Left ventricle myocardium inferior (tissue), 1 donor: Measurements from ENCODE around the gene RBP4. TPM values are rescaled to one million over a fixed set of nuclear protein-coding genes. Genes with fewer than 3 reads are reported as not detected.

Experiments used
- DNase-seq: peaks from one replicate; pipeline ENCODE4 v3.0.0-alpha.2; 2020
- H3K27ac ChIP-seq: fragments of 200-600 bp; replicated peaks from 2 replicates; pipeline ENCODE4 v1.8.0; 2021
- H3K27me3 ChIP-seq: fragments of 200-600 bp; 2 replicates; pipeline ENCODE4 v1.8.0; 2021; ENCODE audit warnings: low read depth
- H3K36me3 ChIP-seq: fragments of 200-600 bp; 2 replicates; pipeline ENCODE4 v1.8.0; 2021
- H3K4me1 ChIP-seq: fragments of 200-600 bp; 2 replicates; pipeline ENCODE4 v1.8.0; 2021
- H3K4me3 ChIP-seq: fragments of 200-600 bp; 2 replicates; pipeline ENCODE4 v1.8.0; 2021; ENCODE audit warnings: mild to moderate bottlenecking, moderate library complexity
- H3K9me3 ChIP-seq: fragments of 200-600 bp; replicated peaks from 2 replicates; pipeline ENCODE4 v1.8.0; 2021
- intact Hi-C: fragments of 100-400 bp; cut with micrococcal nuclease; formaldehyde crosslinking; loops from one replicate; pipeline ENCODE4 v1.11.0; 2022
- total RNA-seq: library from RNA; stranded (reverse); fragmentation: NEBNext Ultra II Directional; extraction: Animal tissue kit (Norgen Biotek cat#: 25700); gene quantifications from one replicate; pipeline ENCODE4 v1.2.1, GENCODE V29; 2021
- TF ChIP-seq, protein P1 (sequence below): fragments of 200-600 bp; IDR thresholded peaks from 2 replicates; pipeline ENCODE4 v1.8.0; 2021; ENCODE audit warnings: antibody characterized with exemption, mild to moderate bottlenecking, borderline replicate concordance
- donor health status: DM: no; HTN: yes; CAD: no; lungs with severe emphysema.

The RBP4 gene
- total RNA-seq, 1 donor from 2014 or later: 1.1 TPM

- Histone ChIP-seq H3K27ac (no peak overlapping the region), H3K36me3 (no peaks in the 10 kb centered on the region), H3K4me3 (no peak overlapping the region), H3K9me3 (peaks cover under 1% of the 10 kb centered on the region), H3K27me3 (no peaks in the 10 kb centered on the region), H3K4me1 (no peaks in the 10 kb centered on the region)
- intact Hi-C loops: loop anchor here (5.0 kb wide), 1 partner anchor 128 kb away; no protein-coding TSS in a partner anchor
- TF ChIP-seq, protein P1, sequence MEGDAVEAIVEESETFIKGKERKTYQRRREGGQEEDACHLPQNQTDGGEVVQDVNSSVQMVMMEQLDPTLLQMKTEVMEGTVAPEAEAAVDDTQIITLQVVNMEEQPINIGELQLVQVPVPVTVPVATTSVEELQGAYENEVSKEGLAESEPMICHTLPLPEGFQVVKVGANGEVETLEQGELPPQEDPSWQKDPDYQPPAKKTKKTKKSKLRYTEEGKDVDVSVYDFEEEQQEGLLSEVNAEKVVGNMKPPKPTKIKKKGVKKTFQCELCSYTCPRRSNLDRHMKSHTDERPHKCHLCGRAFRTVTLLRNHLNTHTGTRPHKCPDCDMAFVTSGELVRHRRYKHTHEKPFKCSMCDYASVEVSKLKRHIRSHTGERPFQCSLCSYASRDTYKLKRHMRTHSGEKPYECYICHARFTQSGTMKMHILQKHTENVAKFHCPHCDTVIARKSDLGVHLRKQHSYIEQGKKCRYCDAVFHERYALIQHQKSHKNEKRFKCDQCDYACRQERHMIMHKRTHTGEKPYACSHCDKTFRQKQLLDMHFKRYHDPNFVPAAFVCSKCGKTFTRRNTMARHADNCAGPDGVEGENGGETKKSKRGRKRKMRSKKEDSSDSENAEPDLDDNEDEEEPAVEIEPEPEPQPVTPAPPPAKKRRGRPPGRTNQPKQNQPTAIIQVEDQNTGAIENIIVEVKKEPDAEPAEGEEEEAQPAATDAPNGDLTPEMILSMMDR: no peak
- no peak for DNase-seq
These were observed 46.7 kb downstream of the RBP4 start for GRCh38 chr10:93554316-93554663.

DNA sequence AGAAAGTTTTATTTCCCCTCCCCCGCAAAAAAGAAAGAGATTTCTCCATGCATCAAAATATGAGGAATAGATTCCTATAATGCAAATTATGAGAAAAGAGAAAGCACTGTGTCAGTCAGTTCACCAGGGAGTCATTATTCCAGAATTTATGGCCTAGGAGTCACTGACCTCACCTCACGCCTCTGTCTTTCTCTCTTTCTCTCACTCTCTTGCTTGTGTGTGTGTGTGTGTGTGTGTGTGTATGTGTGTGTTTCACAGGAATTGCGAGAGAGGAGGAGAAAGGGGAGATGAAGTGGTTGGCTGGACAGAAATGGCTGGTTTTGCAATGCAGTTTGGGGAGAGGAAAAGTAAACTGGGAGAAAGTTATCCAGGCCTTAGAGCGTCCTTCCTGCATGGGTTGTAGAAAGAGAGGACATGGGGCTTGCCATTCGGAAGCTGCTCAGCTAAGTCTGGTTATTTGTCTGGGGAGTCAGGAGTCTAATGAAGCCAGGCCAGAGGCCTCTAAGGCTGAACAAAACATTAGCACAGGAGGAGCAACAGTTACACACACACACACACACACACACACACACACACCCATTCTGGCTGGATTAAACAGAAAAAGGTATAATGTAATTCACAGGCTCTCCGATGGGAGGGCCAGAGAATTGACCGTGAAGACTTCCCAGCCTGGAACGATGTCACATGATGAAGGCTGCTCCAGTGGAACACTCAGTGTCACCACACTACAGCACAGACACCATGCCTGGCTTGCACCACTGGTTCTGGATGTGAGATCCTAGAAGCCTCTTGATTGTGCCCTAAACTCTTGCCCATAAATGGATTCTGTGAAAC is 47.3 kb downstream of the RBP4 start:
- intact Hi-C loops: loop anchor here (5.0 kb wide), 1 partner anchor 129 kb away; no protein-coding TSS in a partner anchor
- Histone ChIP-seq H3K36me3 (no peaks in the 10 kb centered on the region), H3K27ac (no peak overlapping the region), H3K4me1 (no peaks in the 10 kb centered on the region), H3K27me3 (no peaks in the 10 kb centered on the region), H3K9me3 (no peaks in the 10 kb centered on the region), H3K4me3 (no peak overlapping the region)
- DNase-seq: no peak
- TF ChIP-seq, protein P1: no peak

DNA sequence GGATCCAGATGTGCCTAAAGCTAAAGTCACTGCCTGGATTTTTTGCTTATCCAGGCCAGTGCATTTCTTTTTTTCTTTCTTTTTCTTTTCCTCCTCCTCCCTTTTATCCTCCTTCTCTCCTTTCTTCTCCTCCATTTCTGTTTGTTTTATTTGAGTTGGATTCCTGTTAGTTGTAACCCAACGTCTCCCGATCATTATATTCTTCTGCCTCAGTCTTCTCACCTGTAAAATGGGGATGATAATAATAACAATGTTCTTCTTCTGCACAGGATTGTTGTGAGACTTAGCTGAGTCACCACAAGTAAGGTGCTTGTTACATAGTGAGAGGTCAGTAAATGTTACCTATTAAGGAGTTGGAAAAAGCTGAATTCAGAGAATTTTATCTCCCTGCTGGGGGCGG is 48.3 kb downstream of the RBP4 start:
- no peak for DNase-seq
- no peaks in the 10 kb centered on the region for H3K9me3 ChIP-seq
- H3K4me3 ChIP-seq: no peak overlapping the region
- no peak overlapping the region for H3K27ac ChIP-seq
- no peaks in the 10 kb centered on the region for H3K27me3 ChIP-seq
- intact Hi-C loops: loop anchor here (5.0 kb wide), 1 partner anchor 130 kb away; no protein-coding TSS in a partner anchor
- H3K4me1 ChIP-seq: no peaks in the 10 kb centered on the region
- no peaks in the 10 kb centered on the region for H3K36me3 ChIP-seq
- TF ChIP-seq, protein P1: no peak

- Histone ChIP-seq H3K36me3 (no peaks in the 10 kb centered on the region), H3K27ac (no peak overlapping the region), H3K9me3 (no peaks in the 10 kb centered on the region), H3K4me1 (no peaks in the 10 kb centered on the region), H3K4me3 (no peak overlapping the region), H3K27me3 (peaks cover 3% of the 10 kb centered on the region)
- no peak for DNase-seq
- TF ChIP-seq, protein P1: no peak
- intact Hi-C loops: loop anchor here (5.0 kb wide), 1 partner anchor 132 kb away; no protein-coding TSS in a partner anchor
These were observed 50.4 kb downstream of the RBP4 start for GRCh38 chr10:93550606-93551005.

DNA sequence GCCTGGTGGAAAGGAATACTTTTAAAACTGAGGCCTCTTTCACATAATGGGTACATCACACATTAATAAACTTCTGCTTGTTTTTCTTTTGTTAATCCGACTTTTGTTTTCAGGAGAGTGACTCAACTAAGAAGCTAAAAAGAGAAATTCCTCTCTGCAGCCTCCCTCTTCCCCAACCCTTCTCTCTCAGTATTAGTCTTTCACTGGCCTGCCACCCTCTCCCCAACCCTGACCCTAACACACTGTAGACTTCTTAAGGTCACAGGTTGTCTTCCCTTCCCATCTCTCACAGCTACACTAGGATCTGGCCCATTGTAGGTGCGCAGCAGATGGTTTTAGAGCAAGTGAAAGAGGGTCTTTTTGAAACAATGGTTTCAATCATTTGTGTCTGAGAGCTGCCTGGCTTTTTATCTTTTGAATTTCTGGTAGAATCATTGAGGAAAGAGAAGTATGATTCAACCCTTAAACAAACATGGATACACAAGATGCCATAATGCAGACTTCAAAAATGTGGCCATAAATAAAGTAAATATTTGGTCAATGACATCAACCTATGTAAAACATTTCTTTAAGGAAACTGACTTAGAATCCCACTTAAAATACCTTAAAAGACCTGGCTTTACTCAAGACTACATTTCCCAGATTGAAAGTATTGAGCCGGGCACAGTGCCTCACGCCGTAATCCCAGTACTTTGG is 52.5 kb downstream of the RBP4 start:
- no peak for DNase-seq
- H3K4me1 ChIP-seq: no peaks in the 10 kb centered on the region
- no peaks in the 10 kb centered on the region for H3K9me3 ChIP-seq
- H3K27ac ChIP-seq: no peak overlapping the region
- peaks cover 7% of the 10 kb centered on the region for H3K27me3 ChIP-seq
- intact Hi-C loops: no loop called here
- TF ChIP-seq, protein P1: no peak
- H3K36me3 ChIP-seq: no peaks in the 10 kb centered on the region
- no peak overlapping the region for H3K4me3 ChIP-seq
